ENCODE results near the gene CSNK1A1. TPM values are rescaled to one million over a fixed set of nuclear protein-coding genes. Genes with fewer than 3 reads are reported as not detected.
A peak's percentile ranks its signal among the peaks of the same experiment; 100 is the strongest.

The CSNK1A1 gene
- total RNA-seq, 1 experiment from 2014 or later: 287 TPM

DNA sequence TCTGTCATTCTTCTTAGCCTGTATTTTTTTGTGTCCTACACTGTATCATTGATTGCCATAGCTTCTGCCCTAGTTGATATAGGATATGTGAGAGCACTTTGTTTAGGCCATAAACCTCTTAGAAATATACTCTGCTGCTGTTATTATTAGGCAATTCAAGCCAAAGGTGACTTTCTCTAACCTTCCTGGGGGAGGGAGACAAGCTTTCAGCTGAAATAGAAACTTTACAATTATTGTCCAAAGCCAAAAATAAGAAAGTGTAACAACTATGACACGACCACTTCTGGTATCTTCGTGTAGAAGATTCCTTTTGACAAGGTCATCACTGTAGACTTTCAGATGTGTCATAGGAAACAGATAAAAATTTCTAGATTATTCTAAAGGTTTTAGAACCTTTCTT, 12.2 kb upstream of the CSNK1A1 start:
- H3K4me3 ChIP-seq (ENCODE audit: low read depth in 2 of 2, low read length in 2 of 2): no peak overlapping the region
- CTCF ChIA-PET: interaction anchor here (0.7 to 1.7 kb wide), 4 partner anchors 122 to 557 kb away, joined by 3 to 6 read pairs (median 4); no protein-coding TSS in a partner anchor

DNA sequence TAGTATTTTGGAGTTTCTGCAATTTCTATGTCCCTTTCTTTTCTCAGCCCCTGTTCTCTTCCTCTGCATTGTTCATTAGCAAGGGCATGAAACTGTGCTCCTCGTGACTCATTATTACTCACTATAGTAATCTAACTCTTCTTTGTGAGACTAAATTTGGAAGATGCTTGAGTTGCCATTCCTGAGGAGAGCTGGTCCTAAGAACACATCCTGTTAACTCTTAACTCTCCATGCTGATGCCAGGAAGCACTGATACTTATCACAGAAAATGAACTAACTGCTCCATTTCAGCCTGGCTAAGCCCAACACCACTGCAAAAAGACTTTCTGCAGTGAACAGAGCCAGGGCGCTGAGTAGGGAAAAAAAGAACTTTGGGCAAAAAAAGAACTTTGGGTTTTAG, 10.6 kb upstream of the CSNK1A1 start:
- intact Hi-C loops (cut with micrococcal nuclease; ENCODE audit: unreplicated experiment) (loop anchor here (5.0 to 10.0 kb wide), 3 partner anchors 290 to 827 kb away; partner anchors contain the start of genes ABLIM3 and AFAP1L1), in situ Hi-C loops (cut with HindIII; ENCODE audit: low pct_unique_long_range_greater_than_20kb, low sequenced_read_pairs) (no loop called here)
- TF ChIP-seq SIN3A (IDR thresholded peaks at IDR 0.05; ENCODE audit: borderline replicate concordance, insufficient read depth, low read depth, low read length) (no peak), REST (IDR thresholded peaks at IDR 0.05; ENCODE audit: insufficient read depth in 1 of 2, low read depth in 2 of 2, low read length in 1 of 2) (no peak), TCF7L2 (IDR thresholded peaks at IDR 0.05; ENCODE audit: low read depth, low read length) (peak; percentile 31; the same call in 1 of the 2 replicates), POLR2AphosphoS5 (IDR thresholded peaks at IDR 0.05; ENCODE audit: low read depth, low read length) (no peak; the same call in 1 of the 2 replicates)
- H3K27ac ChIP-seq (ENCODE audit: low read length): peak overlapping the region; percentile 96
- ATAC-seq (peak; percentile 90), DNase-seq (ENCODE audit: low read depth, low spot score) (peak; percentile 94)
- no TSS peak for BruUV-seq (replicated peaks)
- H3K36me3 ChIP-seq (ENCODE audit: control insufficient read depth, insufficient read depth, low read length): no peaks in the 10 kb centered on the region
- H3K4me3 ChIP-seq (ENCODE audit: low read depth in 2 of 2, low read length in 2 of 2): peak overlapping the region; percentile 11 to 47
- POLR2A ChIA-PET: interaction anchor here (0.6 to 1.8 kb wide), 3 partner anchors 10 to 190 kb away, joined by 3 to 7 read pairs (median 3); partner anchors contain the start of gene CSNK1A1
- peaks cover 29% of the 10 kb centered on the region for H3K4me1 ChIP-seq (ENCODE audit: control insufficient read depth, insufficient read depth, low read length)
- no peaks in the 10 kb centered on the region for H3K9me3 ChIP-seq (ENCODE audit: control insufficient read depth, insufficient read depth, low read depth, low read length)
- CTCF ChIA-PET: interaction anchor here (0.9 to 1.7 kb wide), 5 partner anchors 10 to 244 kb away, joined by 3 to 5 read pairs (median 3); no protein-coding TSS in a partner anchor
- no peaks in the 10 kb centered on the region for H3K27me3 ChIP-seq (ENCODE audit: control insufficient read depth, insufficient read depth, low read length)

More for the DNA sequence above, 12.2 kb upstream of the CSNK1A1 start:
- ATAC-seq: peak; percentile 2; the same call in 1 of the 2 replicates
- Histone ChIP-seq H3K36me3 (ENCODE audit: control insufficient read depth, insufficient read depth, low read length) (no peaks in the 10 kb centered on the region), H3K9me3 (ENCODE audit: control insufficient read depth, insufficient read depth, low read depth, low read length) (no peaks in the 10 kb centered on the region), H3K4me1 (ENCODE audit: control insufficient read depth, insufficient read depth, low read length) (peaks cover 29% of the 10 kb centered on the region), H3K27me3 (ENCODE audit: control insufficient read depth, insufficient read depth, low read length) (no peaks in the 10 kb centered on the region), H3K27ac (ENCODE audit: low read length) (peak overlapping the region; percentile 96)
- in situ Hi-C loops (cut with HindIII; ENCODE audit: low pct_unique_long_range_greater_than_20kb, low sequenced_read_pairs) (no loop called here), intact Hi-C loops (cut with micrococcal nuclease; ENCODE audit: unreplicated experiment) (loop anchor here (5.0 to 10.0 kb wide), 3 partner anchors 291 to 829 kb away; partner anchors contain the start of genes ABLIM3 and AFAP1L1)
- POLR2A ChIA-PET: interaction anchor here (0.6 to 1.5 kb wide), 3 partner anchors 13 to 24 kb away, joined by 3 to 5 read pairs (median 4); no protein-coding TSS in a partner anchor
- no peak for TF ChIP-seq REST (IDR thresholded peaks at IDR 0.05; ENCODE audit: insufficient read depth in 1 of 2, low read depth in 2 of 2, low read length in 1 of 2)
- no peak for TF ChIP-seq SIN3A (IDR thresholded peaks at IDR 0.05; ENCODE audit: borderline replicate concordance, insufficient read depth, low read depth, low read length)
- TF ChIP-seq TCF7L2 (IDR thresholded peaks at IDR 0.05; ENCODE audit: low read depth, low read length): no peak
- TF ChIP-seq, protein P1, sequence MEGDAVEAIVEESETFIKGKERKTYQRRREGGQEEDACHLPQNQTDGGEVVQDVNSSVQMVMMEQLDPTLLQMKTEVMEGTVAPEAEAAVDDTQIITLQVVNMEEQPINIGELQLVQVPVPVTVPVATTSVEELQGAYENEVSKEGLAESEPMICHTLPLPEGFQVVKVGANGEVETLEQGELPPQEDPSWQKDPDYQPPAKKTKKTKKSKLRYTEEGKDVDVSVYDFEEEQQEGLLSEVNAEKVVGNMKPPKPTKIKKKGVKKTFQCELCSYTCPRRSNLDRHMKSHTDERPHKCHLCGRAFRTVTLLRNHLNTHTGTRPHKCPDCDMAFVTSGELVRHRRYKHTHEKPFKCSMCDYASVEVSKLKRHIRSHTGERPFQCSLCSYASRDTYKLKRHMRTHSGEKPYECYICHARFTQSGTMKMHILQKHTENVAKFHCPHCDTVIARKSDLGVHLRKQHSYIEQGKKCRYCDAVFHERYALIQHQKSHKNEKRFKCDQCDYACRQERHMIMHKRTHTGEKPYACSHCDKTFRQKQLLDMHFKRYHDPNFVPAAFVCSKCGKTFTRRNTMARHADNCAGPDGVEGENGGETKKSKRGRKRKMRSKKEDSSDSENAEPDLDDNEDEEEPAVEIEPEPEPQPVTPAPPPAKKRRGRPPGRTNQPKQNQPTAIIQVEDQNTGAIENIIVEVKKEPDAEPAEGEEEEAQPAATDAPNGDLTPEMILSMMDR (IDR thresholded peaks at IDR 0.05): no peak
- TF ChIP-seq POLR2AphosphoS5 (IDR thresholded peaks at IDR 0.05; ENCODE audit: low read depth, low read length): no peak
- no TSS peak for BruUV-seq (replicated peaks)
- peak; percentile 51 for DNase-seq (ENCODE audit: low read depth, low spot score)

Data from Panc1 (cell line).